HCT116 (cell line): ENCODE results near the gene ACKR1. TPM values are rescaled to one million over a fixed set of nuclear protein-coding genes. Genes with fewer than 3 reads are reported as not detected.

Experiments
- ATAC-seq: fragments of 200-7000 bp; cut with Tn5 transposase; 2 replicates; pipeline ENCODE4 v1.9.1; 2020; ENCODE audit warnings: mild to moderate bottlenecking, moderate library complexity
- BruUV-seq: library from RNA; stranded (reverse); fragments of 400-500 nt; replicated peaks from 2 replicates; lab custom pipeline; 2021; lab: Mats Ljungman, UMichigan
- CTCF ChIA-PET: fragments of 300-600 bp; sonication (Branson Sonifier 250); formaldehyde crosslinking; loops from one replicate; lab custom pipeline; 2021; ENCODE audit warnings: antibody characterized with exemption; lab: Charles Lee
- POLR2A ChIA-PET: fragments of 300-600, 350-600 bp; sonication (Branson Sonifier 250); formaldehyde crosslinking; loops from one replicate; lab custom pipeline; 2021; ENCODE audit warnings: antibody characterized with exemption; lab: Charles Lee
- RAD21 ChIA-PET, 2 experiments: fragments of 300-600 bp; sonication (Branson Sonifier 250); formaldehyde crosslinking; loops; one replicate each; lab custom pipeline; 2023; ENCODE audit warnings: low total read pairs in 2 of 2; ENCODE audit not compliant: uncharacterized antibody in 2 of 2, unreplicated experiment in 2 of 2, low non-redundant PET in 1 of 2; lab: Charles Lee
- DNase-seq: peaks from one replicate; pipeline ENCODE4 v3.0.0-alpha.2; 2010; ENCODE audit warnings: low read depth, low spot score
- H2AFZ ChIP-seq: fragments of 200-600 bp; shearing (Covaris generic), sonication (generic); 2 replicates; pipeline ENCODE4 v1.6.1; 2017; ENCODE audit warnings: low read depth, mixed run types, mixed read lengths, antibody characterized with exemption, low read length; ENCODE audit not compliant: poor library complexity, severe bottlenecking
- H3K27ac ChIP-seq: 2 replicates; pipeline ENCODE4 v1.5.1; 2012; ENCODE audit warnings: low read depth, low read length
- H3K27me3 ChIP-seq: fragments of 200-600 bp; sonication (generic); 2 replicates; pipeline ENCODE4 v1.6.1; 2016; ENCODE audit warnings: mixed run types, low read length, mixed read lengths; ENCODE audit not compliant: insufficient read depth
- H3K36me3 ChIP-seq, 2 experiments: fragments of 200-500 bp in 1 of 2; fragments of 200-600 bp in 1 of 2; sonication (Bioruptor generic) in 1 of 2; sonication (generic) in 1 of 2; 2 replicates each; pipeline versions ENCODE4 v1.5.1 to v1.6.1; 2014 to 2016; ENCODE audit warnings: low read length in 2 of 2, inconsistent platforms in 1 of 2, mixed read lengths in 1 of 2, mixed run types in 1 of 2; ENCODE audit not compliant: insufficient read depth in 2 of 2, control insufficient read depth in 1 of 2
- H3K4me1 ChIP-seq, 2 experiments: fragments of 200-600 bp in 1 of 2; sonication (generic) in 1 of 2; 2 replicates each; pipeline versions ENCODE4 v1.5.1 to v1.6.1; 2012 to 2017; ENCODE audit warnings: low read length in 2 of 2, inconsistent platforms in 1 of 2, mild to moderate bottlenecking in 1 of 2, mixed read lengths in 1 of 2, mixed run types in 1 of 2, moderate library complexity in 1 of 2; ENCODE audit not compliant: insufficient read depth in 2 of 2, control insufficient read depth in 1 of 2
- H3K4me2 ChIP-seq: fragments of 200-600 bp; sonication (generic); 2 replicates; pipeline ENCODE4 v1.6.1; 2017; ENCODE audit warnings: mixed run types, low read length, mixed read lengths
- H3K4me3 ChIP-seq, 2 experiments: fragments of 200-600 bp in 1 of 2; sonication (generic) in 1 of 2; replicated peaks in 1 of 2; 2 replicates each; pipeline ENCODE4 v1.5.1; 2011 to 2016; ENCODE audit warnings: low read length in 2 of 2, control low read depth in 1 of 2, low read depth in 1 of 2, mild to moderate bottlenecking in 1 of 2, mixed read lengths in 1 of 2, mixed run types in 1 of 2
- H3K79me2 ChIP-seq: fragments of 200-600 bp; sonication (generic); 2 replicates; pipeline ENCODE4 v1.6.1; 2017; ENCODE audit warnings: mild to moderate bottlenecking, mixed run types, low read length, moderate library complexity, mixed read lengths; ENCODE audit not compliant: insufficient read depth
- H3K9ac ChIP-seq: fragments of 200-600 bp; sonication (generic); 2 replicates; pipeline ENCODE4 v1.6.1; 2016; ENCODE audit warnings: low read length, mixed read lengths
- H3K9me2 ChIP-seq: fragments of 200-600 bp; sonication (generic), shearing (Covaris generic); 2 replicates; pipeline ENCODE4 v1.6.1; 2017; ENCODE audit warnings: mixed run types, mild to moderate bottlenecking, moderate library complexity; ENCODE audit not compliant: insufficient read depth
- H3K9me3 ChIP-seq, 2 experiments: fragments of 200-500 bp in 1 of 2; fragments of 200-600 bp in 1 of 2; sonication (Bioruptor generic) in 1 of 2; sonication (generic) in 1 of 2; 2 replicates each; pipeline ENCODE4 v1.6.1; 2014 to 2017; ENCODE audit warnings: low read length in 2 of 2, mixed read lengths in 2 of 2, inconsistent platforms in 1 of 2, low read depth in 1 of 2, mild to moderate bottlenecking in 1 of 2, mixed run types in 1 of 2, moderate library complexity in 1 of 2; ENCODE audit not compliant: control insufficient read depth in 1 of 2, insufficient read depth in 1 of 2
- H4K20me1 ChIP-seq: fragments of 200-600 bp; sonication (generic), shearing (Covaris generic); 2 replicates; pipeline ENCODE4 v1.6.1; 2017; ENCODE audit warnings: mixed run types, mild to moderate bottlenecking, moderate library complexity; ENCODE audit not compliant: insufficient read depth
- ATF3 ChIP-seq: IDR thresholded peaks from 2 replicates; pipeline ENCODE4 v1.6.1; 2012
- CBX3 ChIP-seq: IDR thresholded peaks from 2 replicates; pipeline ENCODE4 v1.6.1; 2012; ENCODE audit warnings: low read depth
- CEBPB ChIP-seq: IDR thresholded peaks from 2 replicates; pipeline ENCODE4 v1.6.1; 2012; ENCODE audit warnings: low read depth
- EGR1 ChIP-seq: IDR thresholded peaks from 2 replicates; pipeline ENCODE4 v1.6.1; 2012; ENCODE audit warnings: low read depth
- ELF1 ChIP-seq: IDR thresholded peaks from 2 replicates; pipeline ENCODE4 v1.6.1; 2012; ENCODE audit warnings: low read depth, borderline replicate concordance
- EZH2phosphoT487 ChIP-seq: fragments of 200-600 bp; IDR thresholded peaks from 2 replicates; pipeline ENCODE4 v1.6.1; 2018; ENCODE audit warnings: antibody characterized with exemption, borderline replicate concordance
- SIN3A ChIP-seq: IDR thresholded peaks from 2 replicates; pipeline ENCODE4 v1.6.1; 2012; ENCODE audit warnings: low read depth
- SP1 ChIP-seq: IDR thresholded peaks from 2 replicates; pipeline ENCODE4 v1.6.1; 2012; ENCODE audit warnings: low read depth
- SRF ChIP-seq: IDR thresholded peaks from 2 replicates; pipeline ENCODE4 v1.6.1; 2012; ENCODE audit warnings: low read depth
- TCF7L2 ChIP-seq: IDR thresholded peaks from 2 replicates; pipeline ENCODE4 v1.7.0; 2011; ENCODE audit warnings: borderline replicate concordance, inconsistent platforms; ENCODE audit not compliant: insufficient read depth, insufficient read length; ENCODE audit errors: extremely low read depth
- ZFX ChIP-seq: fragments of 450-650 bp; IDR thresholded peaks from 2 replicates; pipeline ENCODE4 v1.6.1; 2017
- intact Hi-C: fragments of 100-400 bp; cut with micrococcal nuclease; formaldehyde crosslinking; loops from 2 replicates; pipeline ENCODE4 v1.10.0; 2022
- total RNA-seq: library from RNA; stranded (reverse); gene quantifications from one replicate; pipeline ENCODE4 v1.2.1, GENCODE V29; 2021; ENCODE audit not compliant: unreplicated experiment
- TF ChIP-seq, protein P1 (sequence below), 3 experiments: fragments of 200-600 bp in 1 of 3; sonication (generic) in 1 of 3; IDR thresholded peaks in 2 of 3; conservative IDR thresholded peaks in 1 of 3; 2 replicates each; pipeline ENCODE4 v1.5.1; 2012 to 2017; ENCODE audit warnings: low read depth in 2 of 3, low read length in 2 of 3, antibody characterized with exemption in 1 of 3, borderline replicate concordance in 1 of 3, control low read depth in 1 of 3, mild to moderate bottlenecking in 1 of 3, mixed read lengths in 1 of 3, mixed run types in 1 of 3, moderate library complexity in 1 of 3; ENCODE audit not compliant: insufficient read depth in 1 of 3
- TF ChIP-seq, protein P2 (sequence below): IDR thresholded peaks from 2 replicates; pipeline ENCODE4 v1.6.1; 2011; ENCODE audit warnings: mild to moderate bottlenecking, low read length, moderate library complexity; ENCODE audit not compliant: insufficient replicate concordance; ENCODE audit errors: extremely low read depth

ACKR1 gene
- total RNA-seq, 1 experiment from 2014 or later: not detected

DNA sequence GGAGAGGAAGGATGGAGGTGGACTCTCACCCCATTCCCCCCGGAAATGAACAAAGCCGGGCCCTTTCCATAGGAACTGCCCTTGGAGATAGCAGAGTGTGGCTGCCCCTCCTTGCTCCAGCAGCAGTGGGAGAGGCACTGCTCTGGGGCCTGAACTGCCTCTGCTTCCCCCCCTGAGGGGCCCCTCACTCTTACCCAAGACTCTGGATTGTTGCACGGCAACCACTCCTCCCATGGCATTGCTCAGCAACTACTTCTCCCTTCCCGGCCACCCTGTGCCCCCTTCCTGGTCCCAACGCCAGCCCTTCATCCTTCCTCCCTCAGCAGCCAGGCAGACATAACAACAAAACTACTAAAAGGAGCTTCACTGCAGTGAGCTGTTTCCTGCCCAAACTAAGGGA lies 3.0 kb upstream of the ACKR1 start (continued):
- TF ChIP-seq, protein P1, sequence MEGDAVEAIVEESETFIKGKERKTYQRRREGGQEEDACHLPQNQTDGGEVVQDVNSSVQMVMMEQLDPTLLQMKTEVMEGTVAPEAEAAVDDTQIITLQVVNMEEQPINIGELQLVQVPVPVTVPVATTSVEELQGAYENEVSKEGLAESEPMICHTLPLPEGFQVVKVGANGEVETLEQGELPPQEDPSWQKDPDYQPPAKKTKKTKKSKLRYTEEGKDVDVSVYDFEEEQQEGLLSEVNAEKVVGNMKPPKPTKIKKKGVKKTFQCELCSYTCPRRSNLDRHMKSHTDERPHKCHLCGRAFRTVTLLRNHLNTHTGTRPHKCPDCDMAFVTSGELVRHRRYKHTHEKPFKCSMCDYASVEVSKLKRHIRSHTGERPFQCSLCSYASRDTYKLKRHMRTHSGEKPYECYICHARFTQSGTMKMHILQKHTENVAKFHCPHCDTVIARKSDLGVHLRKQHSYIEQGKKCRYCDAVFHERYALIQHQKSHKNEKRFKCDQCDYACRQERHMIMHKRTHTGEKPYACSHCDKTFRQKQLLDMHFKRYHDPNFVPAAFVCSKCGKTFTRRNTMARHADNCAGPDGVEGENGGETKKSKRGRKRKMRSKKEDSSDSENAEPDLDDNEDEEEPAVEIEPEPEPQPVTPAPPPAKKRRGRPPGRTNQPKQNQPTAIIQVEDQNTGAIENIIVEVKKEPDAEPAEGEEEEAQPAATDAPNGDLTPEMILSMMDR (IDR thresholded peaks at IDR 0.05 in 2 of 3, conservative IDR thresholded peaks at IDR 0.05 in 1 of 3; ENCODE audit: borderline replicate concordance in 1 of 3, insufficient read depth in 1 of 3, low read depth in 2 of 3, low read length in 2 of 3): no peak
- TF ChIP-seq SRF: no peak
- no peak for TF ChIP-seq SP1
- no peak for TF ChIP-seq EGR1
- no peak for TF ChIP-seq ZFX

DNA sequence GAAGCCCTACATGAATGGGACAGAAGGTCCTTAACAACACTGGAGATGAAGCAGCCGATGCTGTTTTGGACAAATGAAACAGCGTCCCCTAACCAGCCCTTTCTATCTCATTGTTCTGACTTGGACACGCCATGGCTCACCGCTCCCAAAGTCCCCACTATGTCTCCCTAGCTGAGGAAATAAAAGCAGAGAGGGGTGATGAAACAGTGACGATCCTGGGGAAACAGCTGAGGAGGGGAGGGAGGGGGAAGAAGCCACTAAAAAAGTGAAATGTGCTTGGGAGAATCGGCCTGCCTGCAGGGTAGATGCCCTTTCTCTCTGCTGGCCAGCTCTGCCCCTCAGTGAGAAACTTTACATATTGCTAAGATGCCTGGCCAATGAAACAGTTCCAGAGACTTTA lies 1.1 kb upstream of the ACKR1 start:
- H4K20me1 ChIP-seq: no peaks in the 10 kb centered on the region
- no peaks in the 10 kb centered on the region for H3K36me3 ChIP-seq
- H3K4me1 ChIP-seq: no peaks in the 10 kb centered on the region
- no peak overlapping the region for H3K27ac ChIP-seq
- no peaks in the 10 kb centered on the region for H3K79me2 ChIP-seq
- no peak overlapping the region for H3K4me2 ChIP-seq
- DNase-seq (no peak), ATAC-seq (no peak)
- H3K4me3 ChIP-seq: no peak overlapping the region
- no peak for TF ChIP-seq CEBPB
- no peak for TF ChIP-seq ZFX
- no peak for TF ChIP-seq EZH2phosphoT487
- TF ChIP-seq, protein P2, sequence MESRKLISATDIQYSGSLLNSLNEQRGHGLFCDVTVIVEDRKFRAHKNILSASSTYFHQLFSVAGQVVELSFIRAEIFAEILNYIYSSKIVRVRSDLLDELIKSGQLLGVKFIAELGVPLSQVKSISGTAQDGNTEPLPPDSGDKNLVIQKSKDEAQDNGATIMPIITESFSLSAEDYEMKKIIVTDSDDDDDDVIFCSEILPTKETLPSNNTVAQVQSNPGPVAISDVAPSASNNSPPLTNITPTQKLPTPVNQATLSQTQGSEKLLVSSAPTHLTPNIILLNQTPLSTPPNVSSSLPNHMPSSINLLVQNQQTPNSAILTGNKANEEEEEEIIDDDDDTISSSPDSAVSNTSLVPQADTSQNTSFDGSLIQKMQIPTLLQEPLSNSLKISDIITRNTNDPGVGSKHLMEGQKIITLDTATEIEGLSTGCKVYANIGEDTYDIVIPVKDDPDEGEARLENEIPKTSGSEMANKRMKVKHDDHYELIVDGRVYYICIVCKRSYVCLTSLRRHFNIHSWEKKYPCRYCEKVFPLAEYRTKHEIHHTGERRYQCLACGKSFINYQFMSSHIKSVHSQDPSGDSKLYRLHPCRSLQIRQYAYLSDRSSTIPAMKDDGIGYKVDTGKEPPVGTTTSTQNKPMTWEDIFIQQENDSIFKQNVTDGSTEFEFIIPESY: no peak
- TF ChIP-seq ELF1: no peak
- TF ChIP-seq, protein P1 (IDR thresholded peaks at IDR 0.05 in 2 of 3, conservative IDR thresholded peaks at IDR 0.05 in 1 of 3; ENCODE audit: borderline replicate concordance in 1 of 3, insufficient read depth in 1 of 3, low read depth in 2 of 3, low read length in 2 of 3): no peak
- no peak for TF ChIP-seq CBX3
- TF ChIP-seq SRF: no peak
- no peak for TF ChIP-seq ATF3
- TF ChIP-seq TCF7L2: no peak
- TF ChIP-seq SIN3A: no peak
- H3K27me3 ChIP-seq: peaks cover 36% of the 10 kb centered on the region
- CTCF ChIA-PET: interaction anchor here (1.8 to 2.2 kb wide), 2 partner anchors 8 to 11 kb away, joined by 5 to 7 read pairs; no protein-coding TSS in a partner anchor
- H2AFZ ChIP-seq: no peak overlapping the region
- H3K9me2 ChIP-seq: no peaks in the 10 kb centered on the region
- H3K9ac ChIP-seq: no peak overlapping the region
- H3K9me3 ChIP-seq: no peaks in the 10 kb centered on the region
- RAD21 ChIA-PET: no interaction called here
- POLR2A ChIA-PET: no interaction called here
- intact Hi-C loops: no loop called here
- BruUV-seq: no TSS peak
